GM12878 (cell line): ENCODE results near the gene INPP5D. TPM values are rescaled to one million over a fixed set of nuclear protein-coding genes. Genes with fewer than 3 reads are reported as not detected.

Source experiments
- ATAC-seq: fragments of 200-7000 bp; cut with Tn5 transposase; 3 replicates; pipeline ENCODE4 v1.9.1; 2020; ENCODE audit warnings: mild to moderate bottlenecking, moderate library complexity
- BruUV-seq: library from RNA; stranded (reverse); fragments of 400-500 nt; replicated peaks from 2 replicates; lab custom pipeline; 2021; lab: Mats Ljungman, UMichigan
- CTCF ChIA-PET: fragments of 300-600 bp; sonication (Branson Sonifier 250); formaldehyde crosslinking; extraction: SDS; loops from one replicate; lab custom pipeline; 2021; ENCODE audit warnings: inconsistent platforms; lab: Yijun Ruan, JAX
- POLR2A ChIA-PET: fragments of 350-600 bp; formaldehyde crosslinking; extraction: SDS; loops from one replicate; lab custom pipeline; 2021; ENCODE audit warnings: inconsistent platforms; lab: Charles Lee
- RAD21 ChIA-PET: fragments of 300-600 bp; sonication (Branson Sonifier 250); formaldehyde crosslinking; loops from one replicate; lab custom pipeline; 2023; ENCODE audit warnings: antibody characterized with exemption; ENCODE audit not compliant: unreplicated experiment; lab: Charles Lee
- SMC1A ChIA-PET: fragments of 300-600 bp; sonication (Branson Sonifier 250); formaldehyde crosslinking; loops from one replicate; lab custom pipeline; 2023; ENCODE audit not compliant: unreplicated experiment, uncharacterized antibody; lab: Charles Lee
- DNase-seq: peaks from one replicate; pipeline ENCODE4 v3.0.0-alpha.2; 2011; ENCODE audit warnings: low read depth, low spot score
- FAIRE-seq: peaks from 3 replicates; lab custom pipeline; 2011; peaks lifted over from hg19 to GRCh38; lab: Jason Lieb, UNC
- H2AFZ ChIP-seq: 2 replicates; pipeline ENCODE4 v1.6.0; 2011; ENCODE audit warnings: low read depth, low read length, control low read depth; ENCODE audit not compliant: control insufficient read depth
- H3K27ac ChIP-seq: 2 replicates; pipeline ENCODE4 v1.5.1; 2011; ENCODE audit warnings: control low read depth; ENCODE audit not compliant: control insufficient read depth, insufficient read depth
- H3K27me3 ChIP-seq, 2 experiments: replicated peaks in 1 of 2; 2 replicates each; pipeline versions ENCODE4 v1.6.0 to v1.6.1; 2011; ENCODE audit warnings: low read length in 1 of 2; ENCODE audit not compliant: control insufficient read depth in 2 of 2, insufficient read depth in 2 of 2
- H3K36me3 ChIP-seq, 2 experiments: 2 replicates each; pipeline ENCODE4 v1.5.1; 2011; ENCODE audit warnings: low read length in 1 of 2; ENCODE audit not compliant: control insufficient read depth in 2 of 2, insufficient read depth in 2 of 2
- H3K4me1 ChIP-seq: 2 replicates; pipeline ENCODE4 v1.6.1; 2011; ENCODE audit warnings: mild to moderate bottlenecking, low read length, moderate library complexity, mixed read lengths; ENCODE audit not compliant: control insufficient read depth, insufficient read depth
- H3K4me2 ChIP-seq: 2 replicates; pipeline ENCODE4 v1.6.0; 2011; ENCODE audit warnings: control low read depth; ENCODE audit not compliant: control insufficient read depth, insufficient read depth
- H3K4me3 ChIP-seq: fragments of 200-600 bp; sonication (generic); 2 replicates; pipeline ENCODE4 v1.5.1; 2016
- H3K79me2 ChIP-seq: 2 replicates; pipeline ENCODE4 v1.6.0; 2011; ENCODE audit warnings: low read length; ENCODE audit not compliant: control insufficient read depth, insufficient read depth
- H3K9ac ChIP-seq: 2 replicates; pipeline ENCODE4 v1.8.0; 2011; ENCODE audit warnings: low read length, control low read depth, mixed read lengths; ENCODE audit not compliant: control insufficient read depth, insufficient read depth
- H3K9me3 ChIP-seq: replicated peaks from 3 replicates; pipeline ENCODE4 v1.5.1; 2011; ENCODE audit warnings: mild to moderate bottlenecking, low read length; ENCODE audit not compliant: control insufficient read depth, insufficient read depth
- H4K20me1 ChIP-seq: 2 replicates; pipeline ENCODE4 v1.6.0; 2011; ENCODE audit not compliant: control insufficient read depth, insufficient read depth
- BCL11A ChIP-seq: IDR thresholded peaks from 2 replicates; pipeline ENCODE4 v1.6.1; 2011; ENCODE audit warnings: low read depth, low read length
- GABPA ChIP-seq: IDR thresholded peaks from 2 replicates; pipeline ENCODE4 v1.6.1; 2014; ENCODE audit warnings: antibody characterized with exemption, low read depth, mild to moderate bottlenecking, inconsistent platforms
- IKZF2 ChIP-seq, 2 experiments: fragments of 450-650 bp; IDR thresholded peaks; 2 replicates each; pipeline ENCODE4 v1.6.1; 2017; ENCODE audit warnings: mild to moderate bottlenecking in 2 of 2, moderate library complexity in 2 of 2
- LARP7 ChIP-seq: fragments of 450-650 bp; IDR thresholded peaks from 2 replicates; pipeline ENCODE4 v1.6.1; 2017; ENCODE audit warnings: mild to moderate bottlenecking
- NFYB ChIP-seq: IDR thresholded peaks from 2 replicates; pipeline ENCODE4 v1.6.1; 2011; ENCODE audit warnings: low read depth, mild to moderate bottlenecking, low read length, improper control_type of control experiment, moderate library complexity; ENCODE audit not compliant: insufficient read depth
- NKRF ChIP-seq: fragments of 450-650 bp; conservative IDR thresholded peaks from 2 replicates; pipeline ENCODE4 v1.6.1; 2017; ENCODE audit warnings: mild to moderate bottlenecking, moderate library complexity
- PML ChIP-seq: IDR thresholded peaks from 2 replicates; pipeline ENCODE4 v1.6.1; 2012; ENCODE audit warnings: low read length, inconsistent platforms
- POU2F2 ChIP-seq: IDR thresholded peaks from 3 replicates; pipeline ENCODE4 v1.6.1; 2011; ENCODE audit warnings: low read depth, mild to moderate bottlenecking, low read length, borderline replicate concordance
- RUNX3 ChIP-seq: IDR thresholded peaks from 2 replicates; pipeline ENCODE4 v1.6.1; 2012; ENCODE audit warnings: low read length, inconsistent platforms
- SIN3A ChIP-seq: IDR thresholded peaks from 2 replicates; pipeline ENCODE4 v1.6.1; 2012; ENCODE audit warnings: low read depth, low read length, improper control_type of control experiment
- SMAD5 ChIP-seq: IDR thresholded peaks from 2 replicates; pipeline ENCODE4 v1.6.1; 2016; ENCODE audit warnings: antibody characterized with exemption, low read depth
- SPI1 ChIP-seq: IDR thresholded peaks from 2 replicates; pipeline ENCODE4 v1.6.1; 2011; ENCODE audit warnings: low read depth, mild to moderate bottlenecking, low read length, moderate library complexity, borderline replicate concordance; ENCODE audit not compliant: insufficient read depth
- TAF1 ChIP-seq: IDR thresholded peaks from 2 replicates; pipeline ENCODE4 v1.6.1; 2011; ENCODE audit warnings: mild to moderate bottlenecking, low read depth, low read length, borderline replicate concordance
- TCF12 ChIP-seq: IDR thresholded peaks from 2 replicates; pipeline ENCODE4 v1.6.1; 2011; ENCODE audit warnings: low read depth, mild to moderate bottlenecking, low read length
- WRNIP1 ChIP-seq: IDR thresholded peaks from 2 replicates; pipeline ENCODE4 v1.6.1; 2011; ENCODE audit warnings: low read depth, low read length, improper control_type of control experiment, borderline replicate concordance
- ZSCAN29 ChIP-seq: fragments of 450-650 bp; IDR thresholded peaks from 2 replicates; pipeline ENCODE4 v1.6.1; 2017; ENCODE audit warnings: mild to moderate bottlenecking, moderate library complexity
- WGBS: methylation state at CpG from one replicate; pipeline ENCODE4 v1.1.6; 2016; ENCODE audit warnings: low lambda C conversion rate; ENCODE audit not compliant: insufficient replicate concordance, insufficient coverage; ENCODE audit errors: missing lambda C conversion rate; 5-methylcytosine and 5-hydroxymethylcytosine counted together
- in situ Hi-C: fragments of 300-500 bp; cut with MboI; formaldehyde crosslinking; loops from 9 replicates; pipeline ENCODE4 v1.14.3; 2018; ENCODE audit warnings: mixed read lengths
- intact Hi-C: fragments of 100-400 bp; cut with micrococcal nuclease; formaldehyde crosslinking; loops from one replicate; pipeline ENCODE4 v1.14.2; 2022; ENCODE audit not compliant: unreplicated experiment
- polyA plus RNA-seq, 11 experiments: library from polyadenylated mRNA; depleted of rRNA in 4 of 11; unstranded in 6 of 11; stranded (reverse) in 5 of 11; fragments of >200 nt; fragmentation: Nextera tagmentation in 4 of 11; fragmentation: Illumina TruSeq in 1 of 11; extraction: Ambion mirVana in 4 of 11; extraction: Trizol in 1 of 11; gene quantifications; 1 replicate in 1 of 11; 2 replicates in 10 of 11; pipeline versions ENCODE4 v1.2.1 to v1.2.3, GENCODE V29; 2011 to 2016; ENCODE audit warnings: inconsistent platforms in 2 of 11, missing spikeins in 2 of 11, low read depth in 1 of 11
- total RNA-seq, 4 experiments: library from RNA; depleted of rRNA in 3 of 4; stranded (reverse); fragments of >200 nt in 3 of 4; fragmentation: Illumina TruSeq in 1 of 4; extraction: Trizol in 1 of 4; gene quantifications; 2 replicates each; pipeline versions ENCODE4 v1.2.1 to v1.2.3, GENCODE V29; 2013 to 2021
- TF ChIP-seq, protein P1 (sequence below): fragments of 450-650 bp; formaldehyde crosslinking; IDR thresholded peaks from 2 replicates; pipeline ENCODE4 v1.4.0; 2020; ENCODE audit warnings: mild to moderate bottlenecking, moderate library complexity
- TF ChIP-seq, protein P2 (sequence below): fragments of 450-650 bp; IDR thresholded peaks from 2 replicates; pipeline ENCODE4 v1.6.1; 2018; ENCODE audit warnings: mild to moderate bottlenecking, low read depth, moderate library complexity; ENCODE audit not compliant: partially characterized antibody

Gene INPP5D
- total and polyA plus RNA-seq, 10 of the 15 experiments (the other 5 are each of a cell fraction or from before 2014, with no cell fraction given), result 11.8 to 139 (median 88.8) TPM

DNA sequence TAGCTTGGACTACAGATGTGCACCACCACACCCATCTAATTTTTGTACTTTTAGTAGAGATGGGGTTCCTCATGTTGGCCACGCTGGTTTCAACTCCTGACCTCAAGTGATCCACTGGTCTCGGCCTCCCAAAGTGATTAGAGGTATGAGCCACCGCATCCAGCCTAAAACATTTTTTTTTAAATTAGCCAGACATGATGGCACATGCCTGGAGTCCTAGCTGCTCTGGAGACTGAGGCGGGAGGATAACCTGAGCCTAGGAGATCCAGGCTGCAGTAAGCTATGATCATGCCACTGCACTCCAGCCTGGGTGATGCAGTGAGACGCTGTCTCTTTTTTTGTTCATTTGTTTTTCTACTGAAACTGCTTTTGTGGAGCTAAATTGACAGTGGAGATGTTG is 126.7 kb downstream of the INPP5D start:
- no TSS peak for BruUV-seq
- ChIA-PET CTCF (interaction anchor here (1.0 kb wide), 1 partner anchor 48 kb away, joined by 3 read pairs; no protein-coding TSS in a partner anchor), RAD21 (no interaction called here), POLR2A (no interaction called here), SMC1A (interaction anchor here (1.2 kb wide), 1 partner anchor 126 kb away, joined by 4 read pairs; no protein-coding TSS in a partner anchor)
- FAIRE-seq (no peak), ATAC-seq (no peak), DNase-seq (no peak)
- no peak overlapping the region for H3K4me3 ChIP-seq
- H3K4me2 ChIP-seq, result no peak overlapping the region
- intact Hi-C loops (loop anchor here (5.0 kb wide), 1 partner anchor 65 kb away; the partner anchor contains the start of gene ATG16L1), in situ Hi-C loops (no loop called here)
- no peak overlapping the region for H3K27ac ChIP-seq
- WGBS, result 98% methylated on average over 5 of the region's 5 CpGs
- no peaks in the 10 kb centered on the region for H3K9me3 ChIP-seq
- no peaks in the 10 kb centered on the region for H3K79me2 ChIP-seq
- peaks cover 21% of the 10 kb centered on the region for H3K4me1 ChIP-seq
- H3K36me3 ChIP-seq, result peaks cover 58 to 67% of the 10 kb centered on the region in 2 experiments
- no peak overlapping the region for H3K9ac ChIP-seq
- no peak overlapping the region for H2AFZ ChIP-seq
- no peaks in the 10 kb centered on the region for H4K20me1 ChIP-seq
- no peaks in the 10 kb centered on the region for H3K27me3 ChIP-seq
- TF ChIP-seq, protein P1, sequence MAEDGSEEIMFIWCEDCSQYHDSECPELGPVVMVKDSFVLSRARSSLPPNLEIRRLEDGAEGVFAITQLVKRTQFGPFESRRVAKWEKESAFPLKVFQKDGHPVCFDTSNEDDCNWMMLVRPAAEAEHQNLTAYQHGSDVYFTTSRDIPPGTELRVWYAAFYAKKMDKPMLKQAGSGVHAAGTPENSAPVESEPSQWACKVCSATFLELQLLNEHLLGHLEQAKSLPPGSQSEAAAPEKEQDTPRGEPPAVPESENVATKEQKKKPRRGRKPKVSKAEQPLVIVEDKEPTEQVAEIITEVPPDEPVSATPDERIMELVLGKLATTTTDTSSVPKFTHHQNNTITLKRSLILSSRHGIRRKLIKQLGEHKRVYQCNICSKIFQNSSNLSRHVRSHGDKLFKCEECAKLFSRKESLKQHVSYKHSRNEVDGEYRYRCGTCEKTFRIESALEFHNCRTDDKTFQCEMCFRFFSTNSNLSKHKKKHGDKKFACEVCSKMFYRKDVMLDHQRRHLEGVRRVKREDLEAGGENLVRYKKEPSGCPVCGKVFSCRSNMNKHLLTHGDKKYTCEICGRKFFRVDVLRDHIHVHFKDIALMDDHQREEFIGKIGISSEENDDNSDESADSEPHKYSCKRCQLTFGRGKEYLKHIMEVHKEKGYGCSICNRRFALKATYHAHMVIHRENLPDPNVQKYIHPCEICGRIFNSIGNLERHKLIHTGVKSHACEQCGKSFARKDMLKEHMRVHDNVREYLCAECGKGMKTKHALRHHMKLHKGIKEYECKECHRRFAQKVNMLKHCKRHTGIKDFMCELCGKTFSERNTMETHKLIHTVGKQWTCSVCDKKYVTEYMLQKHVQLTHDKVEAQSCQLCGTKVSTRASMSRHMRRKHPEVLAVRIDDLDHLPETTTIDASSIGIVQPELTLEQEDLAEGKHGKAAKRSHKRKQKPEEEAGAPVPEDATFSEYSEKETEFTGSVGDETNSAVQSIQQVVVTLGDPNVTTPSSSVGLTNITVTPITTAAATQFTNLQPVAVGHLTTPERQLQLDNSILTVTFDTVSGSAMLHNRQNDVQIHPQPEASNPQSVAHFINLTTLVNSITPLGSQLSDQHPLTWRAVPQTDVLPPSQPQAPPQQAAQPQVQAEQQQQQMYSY (CRISPR knock-in tag), result no peak
- TF ChIP-seq LARP7 (no peak), SPI1 (no peak), SIN3A (no peak), ZSCAN29 (no peak), SMAD5 (no peak), TCF12 (no peak), NFYB (no peak), BCL11A (no peak), IKZF2 (IDR thresholded peaks at IDR 0.05) (no peak), GABPA (no peak), PML (no peak), NKRF (no peak), POU2F2 (no peak), TAF1 (no peak), RUNX3 (no peak), WRNIP1 (no peak)
- TF ChIP-seq, protein P2, sequence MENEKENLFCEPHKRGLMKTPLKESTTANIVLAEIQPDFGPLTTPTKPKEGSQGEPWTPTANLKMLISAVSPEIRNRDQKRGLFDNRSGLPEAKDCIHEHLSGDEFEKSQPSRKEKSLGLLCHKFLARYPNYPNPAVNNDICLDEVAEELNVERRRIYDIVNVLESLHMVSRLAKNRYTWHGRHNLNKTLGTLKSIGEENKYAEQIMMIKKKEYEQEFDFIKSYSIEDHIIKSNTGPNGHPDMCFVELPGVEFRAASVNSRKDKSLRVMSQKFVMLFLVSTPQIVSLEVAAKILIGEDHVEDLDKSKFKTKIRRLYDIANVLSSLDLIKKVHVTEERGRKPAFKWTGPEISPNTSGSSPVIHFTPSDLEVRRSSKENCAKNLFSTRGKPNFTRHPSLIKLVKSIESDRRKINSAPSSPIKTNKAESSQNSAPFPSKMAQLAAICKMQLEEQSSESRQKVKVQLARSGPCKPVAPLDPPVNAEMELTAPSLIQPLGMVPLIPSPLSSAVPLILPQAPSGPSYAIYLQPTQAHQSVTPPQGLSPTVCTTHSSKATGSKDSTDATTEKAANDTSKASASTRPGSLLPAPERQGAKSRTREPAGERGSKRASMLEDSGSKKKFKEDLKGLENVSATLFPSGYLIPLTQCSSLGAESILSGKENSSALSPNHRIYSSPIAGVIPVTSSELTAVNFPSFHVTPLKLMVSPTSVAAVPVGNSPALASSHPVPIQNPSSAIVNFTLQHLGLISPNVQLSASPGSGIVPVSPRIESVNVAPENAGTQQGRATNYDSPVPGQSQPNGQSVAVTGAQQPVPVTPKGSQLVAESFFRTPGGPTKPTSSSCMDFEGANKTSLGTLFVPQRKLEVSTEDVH, result no peak
